Neural progenitor cell (in vitro differentiated cells): Measurements from ENCODE around the gene CD164. TPM values are rescaled to one million over a fixed set of nuclear protein-coding genes. Genes with fewer than 3 reads are reported as not detected.
"Not testable (repeated sequence)": the region's sequence is repeated elsewhere in the genome, so short reads cannot be mapped to it uniquely, and the experiment has no call there.

Experiments
- DNase-seq: peaks from one replicate; pipeline ENCODE4 v3.0.0-alpha.2; 2016; ENCODE audit warnings: low spot score
- H2AFZ ChIP-seq: fragments of 200-600 bp; sonication (generic); replicated peaks from 2 replicates; pipeline ENCODE4 v1.6.1; 2016; ENCODE audit warnings: antibody characterized with exemption
- H3F3A ChIP-seq: fragments of 200-600 bp; sonication (generic); 2 replicates; pipeline ENCODE4 v1.6.1; 2016; ENCODE audit warnings: antibody characterized with exemption, low read depth
- H3K27ac ChIP-seq: fragments of 200-600 bp; sonication (generic); 2 replicates; pipeline ENCODE4 v1.5.1; 2016; ENCODE audit warnings: mild to moderate bottlenecking
- H3K27me3 ChIP-seq: fragments of 200-600 bp; sonication (generic); 2 replicates; pipeline ENCODE4 v1.6.1; 2016; ENCODE audit warnings: mild to moderate bottlenecking, moderate library complexity
- H3K36me3 ChIP-seq: fragments of 200-600 bp; sonication (generic); 2 replicates; pipeline ENCODE4 v1.5.1; 2016
- H3K4me1 ChIP-seq: fragments of 200-600 bp; sonication (generic); 2 replicates; pipeline ENCODE4 v1.6.1; 2016; ENCODE audit warnings: mixed run types
- H3K4me2 ChIP-seq: fragments of 200-600 bp; sonication (generic); 2 replicates; pipeline ENCODE4 v1.6.1; 2016
- H3K4me3 ChIP-seq: fragments of 200-600 bp; sonication (generic); 2 replicates; pipeline ENCODE4 v1.5.1; 2016
- H3K79me2 ChIP-seq: fragments of 200-600 bp; sonication (generic); 2 replicates; pipeline ENCODE4 v1.6.1; 2016; ENCODE audit warnings: low read depth
- H3K9ac ChIP-seq: fragments of 200-600 bp; sonication (generic); 2 replicates; pipeline ENCODE4 v1.6.1; 2016
- H3K9me3 ChIP-seq: fragments of 200-600 bp; sonication (generic); 2 replicates; pipeline ENCODE4 v1.5.1; 2016; ENCODE audit warnings: low read depth
- H4K20me1 ChIP-seq: fragments of 200-600 bp; sonication (generic); 2 replicates; pipeline ENCODE4 v1.6.1; 2016; ENCODE audit warnings: low read depth
- H3K27ac Mint-ChIP-seq: 3 replicates; pipeline ENCODE4 v1.8.0; 2021; ENCODE audit warnings: mixed read lengths
- H3K27me3 Mint-ChIP-seq: 2 replicates; pipeline ENCODE4 v1.8.0; 2022; ENCODE audit warnings: low read depth, mild to moderate bottlenecking, inconsistent platforms, moderate library complexity, mixed read lengths; ENCODE audit not compliant: insufficient read depth
- H3K36me3 Mint-ChIP-seq: 3 replicates; pipeline ENCODE4 v1.8.0; 2021; ENCODE audit warnings: mixed read lengths
- H3K4me1 Mint-ChIP-seq: 3 replicates; pipeline ENCODE4 v1.8.0; 2021; ENCODE audit warnings: mixed read lengths
- H3K4me3 Mint-ChIP-seq: 3 replicates; pipeline ENCODE4 v1.8.0; 2021; ENCODE audit warnings: mild to moderate bottlenecking, moderate library complexity, mixed read lengths
- H3K9me3 Mint-ChIP-seq: 3 replicates; pipeline ENCODE4 v1.8.0; 2020; ENCODE audit warnings: mixed read lengths
- CTCF ChIP-seq: fragments of 200-600 bp; sonication (generic); IDR thresholded peaks from 2 replicates; pipeline ENCODE4 v1.5.1; 2017; ENCODE audit warnings: antibody characterized with exemption, mild to moderate bottlenecking
- EZH2 ChIP-seq: fragments of 200-600 bp; sonication (generic); IDR thresholded peaks from 2 replicates; pipeline ENCODE4 v1.6.1; 2017; ENCODE audit warnings: antibody characterized with exemption, mild to moderate bottlenecking, moderate library complexity
- EZH2phosphoT487 ChIP-seq: fragments of 200-600 bp; sonication (generic); IDR thresholded peaks from 2 replicates; pipeline ENCODE4 v1.6.1; 2017; ENCODE audit warnings: antibody characterized with exemption
- total RNA-seq: library from RNA; depleted of rRNA; stranded (reverse); fragments of >200 nt; gene quantifications from 2 replicates; pipeline ENCODE4 v1.2.3, GENCODE V29; 2015; ENCODE audit warnings: low replicate concordance

The CD164 gene
- total RNA-seq, 1 donor from 2014 or later: 197 TPM

GRCh38 chr6:109336221-109336961, 45.9 kb downstream of the CD164 start:
- Histone ChIP-seq H2AFZ (no peak overlapping the region), H3K9ac (no peak overlapping the region), H3K4me3 (no peak overlapping the region), H3K36me3 (no peaks in the 10 kb centered on the region), H3F3A (no peaks in the 10 kb centered on the region), H3K4me2 (no peak overlapping the region), H3K27ac (no peak overlapping the region), H3K27me3 (no peaks in the 10 kb centered on the region), H4K20me1 (no peaks in the 10 kb centered on the region), H3K4me1 (no peaks in the 10 kb centered on the region), H3K9me3 (no peaks in the 10 kb centered on the region), H3K79me2 (no peaks in the 10 kb centered on the region)
- Mint-ChIP-seq H3K36me3 (no peaks in the 10 kb centered on the region), H3K4me1 (no peaks in the 10 kb centered on the region), H3K4me3 (no peak overlapping the region), H3K27ac (no peak overlapping the region), H3K9me3 (no peaks in the 10 kb centered on the region), H3K27me3 (peaks cover 2% of the 10 kb centered on the region)
- no peak for DNase-seq
- TF ChIP-seq EZH2 (no peak), EZH2phosphoT487 (no peak), CTCF (no peak)

- not testable (repeated sequence) for H3K4me1 ChIP-seq, H3K4me2 ChIP-seq, H3K36me3 Mint-ChIP-seq, H3K27me3 Mint-ChIP-seq, DNase-seq, H3K27ac Mint-ChIP-seq, H3F3A ChIP-seq, H3K9me3 Mint-ChIP-seq, H3K4me3 ChIP-seq, H3K4me3 Mint-ChIP-seq, H3K27ac ChIP-seq, H3K36me3 ChIP-seq, H2AFZ ChIP-seq, H3K9ac ChIP-seq, H3K79me2 ChIP-seq, H3K9me3 ChIP-seq, H3K27me3 ChIP-seq, H3K4me1 Mint-ChIP-seq, H4K20me1 ChIP-seq
Observed at GRCh38 chr6:109333870-109334269, 48.4 kb downstream of the CD164 start.

GRCh38 chr6:109332748-109333147, 49.5 kb downstream of the CD164 start:
- Mint-ChIP-seq H3K9me3 (no peaks in the 10 kb centered on the region), H3K4me3 (no peak overlapping the region), H3K36me3 (no peaks in the 10 kb centered on the region), H3K27ac (no peak overlapping the region), H3K27me3 (no peaks in the 10 kb centered on the region), H3K4me1 (no peaks in the 10 kb centered on the region)
- Histone ChIP-seq H2AFZ (no peak overlapping the region), H4K20me1 (no peaks in the 10 kb centered on the region), H3K27ac (no peak overlapping the region), H3F3A (no peaks in the 10 kb centered on the region), H3K4me2 (no peak overlapping the region), H3K4me3 (no peak overlapping the region), H3K4me1 (no peaks in the 10 kb centered on the region), H3K9me3 (no peaks in the 10 kb centered on the region), H3K36me3 (no peaks in the 10 kb centered on the region), H3K79me2 (no peaks in the 10 kb centered on the region), H3K9ac (no peak overlapping the region), H3K27me3 (no peaks in the 10 kb centered on the region)
- no peak for DNase-seq
- TF ChIP-seq EZH2: no peak
- no peak for TF ChIP-seq EZH2phosphoT487
- no peak for TF ChIP-seq CTCF

GRCh38 chr6:109331081-109331480, 51.2 kb downstream of the CD164 start:
- no peak for DNase-seq
- no peaks in the 10 kb centered on the region for H3K9me3 Mint-ChIP-seq
- H3K27me3 Mint-ChIP-seq: no peaks in the 10 kb centered on the region
- Histone ChIP-seq H3K27me3 (no peaks in the 10 kb centered on the region), H3K79me2 (no peaks in the 10 kb centered on the region), H4K20me1 (no peaks in the 10 kb centered on the region), H3K9me3 (no peaks in the 10 kb centered on the region), H3K4me1 (no peaks in the 10 kb centered on the region), H2AFZ (no peak overlapping the region), H3K9ac (no peak overlapping the region), H3K4me3 (no peak overlapping the region), H3K36me3 (no peaks in the 10 kb centered on the region), H3K4me2 (no peak overlapping the region), H3K27ac (no peak overlapping the region), H3F3A (no peaks in the 10 kb centered on the region)
- H3K4me3 Mint-ChIP-seq: no peak overlapping the region
- H3K36me3 Mint-ChIP-seq: no peaks in the 10 kb centered on the region
- H3K27ac Mint-ChIP-seq: no peak overlapping the region
- no peaks in the 10 kb centered on the region for H3K4me1 Mint-ChIP-seq
- TF ChIP-seq CTCF: no peak
- TF ChIP-seq EZH2phosphoT487: no peak
- no peak for TF ChIP-seq EZH2
